Endothelial cell of umbilical vein (primary cell): ENCODE data around the gene ARID1B. TPM values are rescaled to one million over a fixed set of nuclear protein-coding genes. Genes with fewer than 3 reads are reported as not detected.

Experiments
- BruUV-seq: library from RNA; stranded (reverse); fragments of 400-500 nt; replicated peaks from 2 replicates; lab custom pipeline; 2021; lab: Mats Ljungman, UMichigan
- CTCF ChIA-PET: fragments of 300-600, 350-600 bp; sonication (Branson Sonifier 250); formaldehyde crosslinking; loops from one replicate; lab custom pipeline; 2021; ENCODE audit warnings: antibody characterized with exemption, inconsistent platforms; lab: Charles Lee
- POLR2A ChIA-PET: fragments of 300-600, 350-600 bp; sonication (Branson Sonifier 250); formaldehyde crosslinking; loops from one replicate; lab custom pipeline; 2021; ENCODE audit warnings: antibody characterized with exemption, inconsistent platforms; lab: Charles Lee
- DNase-seq: peaks from one replicate; pipeline ENCODE4 v3.0.0-alpha.2; 2011; ENCODE audit warnings: low read depth, low spot score
- FAIRE-seq: peaks from 2 replicates; lab custom pipeline; 2011; peaks lifted over from hg19 to GRCh38; lab: Jason Lieb, UNC
- H2AFZ ChIP-seq: 2 replicates; pipeline ENCODE4 v1.6.0; 2012; ENCODE audit warnings: low read depth, low read length, control low read depth, inconsistent platforms
- H3K27ac ChIP-seq: 2 replicates; pipeline ENCODE4 v1.5.1; 2011; ENCODE audit warnings: low read depth, mild to moderate bottlenecking, control low read depth, low read length, moderate library complexity; ENCODE audit not compliant: insufficient read depth
- H3K27me3 ChIP-seq, 2 experiments: 2 replicates each; pipeline versions ENCODE4 v1.6.0 to v1.6.1; 2011; ENCODE audit warnings: low read length in 2 of 2, mixed read lengths in 1 of 2; ENCODE audit not compliant: control insufficient read depth in 2 of 2, insufficient read depth in 2 of 2
- H3K36me3 ChIP-seq, 2 experiments: 2 replicates in 1 of 2; 3 replicates in 1 of 2; pipeline ENCODE4 v1.5.1; 2011; ENCODE audit warnings: low read length in 2 of 2, mild to moderate bottlenecking in 1 of 2, moderate library complexity in 1 of 2; ENCODE audit not compliant: control insufficient read depth in 2 of 2, insufficient read depth in 2 of 2; ENCODE audit errors: extremely low read depth in 1 of 2
- H3K4me1 ChIP-seq: 3 replicates; pipeline ENCODE4 v1.5.1; 2011; ENCODE audit warnings: mild to moderate bottlenecking, low read length; ENCODE audit not compliant: control insufficient read depth, insufficient read depth; ENCODE audit errors: extremely low read depth
- H3K4me2 ChIP-seq: 2 replicates; pipeline ENCODE4 v1.6.1; 2011; ENCODE audit warnings: low read length, control low read depth, mixed read lengths; ENCODE audit not compliant: insufficient read depth
- H3K4me3 ChIP-seq, 3 experiments: fragments of 200-600 bp in 1 of 3; sonication (generic), shearing (Covaris generic) in 1 of 3; replicated peaks in 1 of 3; 2 replicates each; pipeline ENCODE4 v1.5.1; 2011 to 2016; ENCODE audit warnings: control low read depth in 3 of 3, low read length in 3 of 3, mild to moderate bottlenecking in 2 of 3, inconsistent platforms in 1 of 3, low read depth in 1 of 3, moderate library complexity in 1 of 3; ENCODE audit not compliant: insufficient read depth in 1 of 3
- H3K79me2 ChIP-seq: 2 replicates; pipeline ENCODE4 v1.6.0; 2012; ENCODE audit warnings: low read length, inconsistent platforms; ENCODE audit not compliant: control insufficient read depth, insufficient read depth
- H3K9ac ChIP-seq: replicated peaks from 2 replicates; pipeline ENCODE3; 2011; ENCODE audit warnings: low read length, control low read depth; ENCODE audit not compliant: insufficient read depth; ENCODE audit errors: extremely low read depth
- H3K9me1 ChIP-seq: replicated peaks from 3 replicates; pipeline ENCODE4 v1.6.0; 2011; ENCODE audit warnings: mild to moderate bottlenecking, low read length; ENCODE audit not compliant: control insufficient read depth, insufficient read depth; ENCODE audit errors: extremely low read depth
- H3K9me3 ChIP-seq: replicated peaks from 2 replicates; pipeline ENCODE4 v1.5.1; 2012; ENCODE audit warnings: low read length, inconsistent platforms; ENCODE audit not compliant: control insufficient read depth, insufficient read depth
- H4K20me1 ChIP-seq: replicated peaks from 2 replicates; pipeline ENCODE3; 2011; ENCODE audit warnings: mild to moderate bottlenecking, low read length; ENCODE audit not compliant: control insufficient read depth, insufficient read depth; ENCODE audit errors: extremely low read depth
- CTCF ChIP-seq, 2 donors: IDR thresholded peaks; 1 replicate in 1 of 2; 2 replicates in 1 of 2; pipeline ENCODE4 v1.5.1; 2011; ENCODE audit warnings: low read length in 2 of 2, mild to moderate bottlenecking in 2 of 2, moderate library complexity in 2 of 2, control low read depth in 1 of 2, inconsistent platforms in 1 of 2, low read depth in 1 of 2; ENCODE audit not compliant: insufficient read depth in 1 of 2; ENCODE audit errors: extremely low read depth in 1 of 2
- EZH2 ChIP-seq: IDR thresholded peaks from 2 replicates; pipeline ENCODE4 v1.6.1; 2012; ENCODE audit warnings: borderline replicate concordance, low read depth, mild to moderate bottlenecking, moderate library complexity, low read length, inconsistent platforms; ENCODE audit not compliant: severe bottlenecking
- FOS ChIP-seq: IDR thresholded peaks from 2 replicates; pipeline ENCODE4 v1.6.1; 2011; ENCODE audit warnings: mild to moderate bottlenecking, low read length, moderate library complexity, borderline replicate concordance; ENCODE audit not compliant: insufficient read depth
- GATA2 ChIP-seq: IDR thresholded peaks from 2 replicates; pipeline ENCODE4 v1.7.0; 2011; ENCODE audit warnings: low read depth, mild to moderate bottlenecking, moderate library complexity, mixed read lengths, low read length; ENCODE audit not compliant: insufficient read length, insufficient read depth
- JUN ChIP-seq: IDR thresholded peaks from 2 replicates; pipeline ENCODE4 v1.6.1; 2011; ENCODE audit warnings: borderline replicate concordance, low read depth; ENCODE audit not compliant: insufficient read length, insufficient read depth
- MAX ChIP-seq: IDR thresholded peaks from 2 replicates; pipeline ENCODE4 v1.6.1; 2011; ENCODE audit not compliant: insufficient read depth, insufficient read length
- MYC ChIP-seq: IDR thresholded peaks from one replicate; pipeline ENCODE4 v1.6.1; 2011; ENCODE audit warnings: mild to moderate bottlenecking, low read depth, low read length
- POLR2A ChIP-seq: IDR thresholded peaks from 2 replicates; pipeline ENCODE4 v1.6.1; 2012; ENCODE audit warnings: low read depth, mild to moderate bottlenecking, control low read depth, low read length
- POLR2AphosphoS5 ChIP-seq: IDR thresholded peaks from 2 replicates; pipeline ENCODE4 v1.6.1; 2012; ENCODE audit warnings: low read depth, mild to moderate bottlenecking, control low read depth, low read length, moderate library complexity; ENCODE audit not compliant: insufficient read depth
- dilution Hi-C: fragments of 300-500 bp; cut with MboI; formaldehyde crosslinking; loops from one replicate; pipeline ENCODE4 v1.15.0; 2019; ENCODE audit warnings: low sequenced_read_pairs; ENCODE audit not compliant: extremely low pct_ligation_motif_present
- intact Hi-C: fragments of 100-400 bp; cut with micrococcal nuclease; formaldehyde crosslinking; loops from one replicate; pipeline ENCODE4 v1.10.0; 2022
- polyA plus RNA-seq, 4 experiments: library from polyadenylated mRNA; depleted of rRNA in 3 of 4; stranded (reverse) in 3 of 4; unstranded in 1 of 4; fragments of >200 nt; gene quantifications; 2 replicates each; pipeline versions ENCODE4 v1.2.1 to v1.2.3, GENCODE V29; 2011 to 2012; ENCODE audit warnings: missing spikeins in 1 of 4
- total RNA-seq: library from RNA; stranded (reverse); gene quantifications from 2 replicates; pipeline ENCODE4 v1.2.3, GENCODE V29; 2021

ARID1B gene
- total and polyA plus RNA-seq, 2 donors (not counting 3 experiments of a cell fraction or from before 2014, with no cell fraction given), result 21.8 to 89.5 TPM

GRCh38 chr6:157099912-157100593 lies 322.9 kb downstream of the ARID1B start:
- no peaks in the 10 kb centered on the region for H3K36me3 ChIP-seq
- ChIA-PET POLR2A (no interaction called here), CTCF (interaction anchor here (1.3 to 1.4 kb wide), 2 partner anchors 17 to 54 kb away, joined by 4 to 6 read pairs; no protein-coding TSS in a partner anchor)
- H3K9me3 ChIP-seq, result no peaks in the 10 kb centered on the region
- H3K9me1 ChIP-seq, result no peaks in the 10 kb centered on the region
- H3K27me3 ChIP-seq, result no peaks in the 10 kb centered on the region
- FAIRE-seq (peak; percentile 89), DNase-seq (peak; percentile 65)
- BruUV-seq, result no TSS peak
- peak overlapping the region; percentile 52 for H2AFZ ChIP-seq
- H3K9ac ChIP-seq, result no peak overlapping the region
- no peaks in the 10 kb centered on the region for H3K79me2 ChIP-seq
- intact Hi-C loops, result loop anchor here (1.0 kb wide), 1 partner anchor 11 kb away; no protein-coding TSS in a partner anchor
- H3K27ac ChIP-seq, result peak overlapping the region; percentile 21
- H3K4me1 ChIP-seq, result peaks cover 10% of the 10 kb centered on the region
- peak overlapping the region; percentile 60 for H3K4me2 ChIP-seq
- no peak overlapping the region for H3K4me3 ChIP-seq
- TF ChIP-seq MYC, result no peak
- peak; percentile 54 for TF ChIP-seq GATA2
- no peaks in the 10 kb centered on the region for H4K20me1 ChIP-seq
- dilution Hi-C loops, result no loop called here

GRCh38 chr6:157101166-157101565 lies 324.0 kb downstream of the ARID1B start:
- FAIRE-seq (no peak), DNase-seq (no peak)
- Histone ChIP-seq H3K36me3 (no peaks in the 10 kb centered on the region), H3K27ac (no peak overlapping the region), H3K4me2 (no peak overlapping the region), H3K79me2 (no peaks in the 10 kb centered on the region), H3K27me3 (no peaks in the 10 kb centered on the region), H2AFZ (no peak overlapping the region), H3K9ac (no peak overlapping the region), H3K4me1 (peaks cover 10% of the 10 kb centered on the region), H3K9me3 (no peaks in the 10 kb centered on the region), H4K20me1 (no peaks in the 10 kb centered on the region), H3K4me3 (no peak overlapping the region), H3K9me1 (no peaks in the 10 kb centered on the region)
- dilution Hi-C loops (no loop called here), intact Hi-C loops (no loop called here)
- no TSS peak for BruUV-seq
- CTCF ChIA-PET, result no interaction called here
- TF ChIP-seq EZH2 (no peak), MAX (no peak), JUN (no peak), GATA2 (no peak), CTCF (IDR thresholded peaks at IDR 0.05; ENCODE audit: extremely low read depth in 1 of 2, insufficient read depth in 1 of 2, low read depth in 1 of 2, low read length in 2 of 2) (no peak), POLR2A (no peak), POLR2AphosphoS5 (no peak), FOS (no peak), MYC (no peak)
- POLR2A ChIA-PET, result no interaction called here
